GM18520 (cell line): ENCODE data around the gene EHD3.
"Not testable (repeated sequence)": the region's sequence is repeated elsewhere in the genome, so short reads cannot be mapped to it uniquely, and the experiment has no call there.

Experiments used
- ATAC-seq: cut with Tn5 transposase; IDR thresholded peaks from one replicate; pipeline ENCODE4 v1.9.1; 2021; ENCODE audit not compliant: unreplicated experiment

The EHD3 gene

DNA sequence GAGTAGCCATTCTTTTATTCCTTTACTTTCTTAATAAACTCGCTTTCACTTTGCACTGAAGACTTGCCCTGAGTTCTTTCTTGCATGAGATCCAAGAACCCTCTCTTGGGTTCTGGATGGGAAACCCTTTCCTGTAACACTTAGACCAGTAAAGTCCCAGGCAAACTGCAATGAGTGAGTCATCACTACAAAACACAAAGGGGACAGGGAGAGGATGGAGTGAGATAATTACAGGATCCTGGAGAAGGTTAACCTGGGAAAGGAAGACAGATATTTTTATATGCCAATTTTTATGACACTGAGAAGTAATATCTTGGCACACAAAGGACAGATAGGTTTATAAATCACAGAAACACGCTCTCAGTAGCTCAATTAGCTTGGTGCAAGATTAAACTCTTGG, 48.7 kb downstream of the EHD3 start:
- no peak for ATAC-seq

DNA sequence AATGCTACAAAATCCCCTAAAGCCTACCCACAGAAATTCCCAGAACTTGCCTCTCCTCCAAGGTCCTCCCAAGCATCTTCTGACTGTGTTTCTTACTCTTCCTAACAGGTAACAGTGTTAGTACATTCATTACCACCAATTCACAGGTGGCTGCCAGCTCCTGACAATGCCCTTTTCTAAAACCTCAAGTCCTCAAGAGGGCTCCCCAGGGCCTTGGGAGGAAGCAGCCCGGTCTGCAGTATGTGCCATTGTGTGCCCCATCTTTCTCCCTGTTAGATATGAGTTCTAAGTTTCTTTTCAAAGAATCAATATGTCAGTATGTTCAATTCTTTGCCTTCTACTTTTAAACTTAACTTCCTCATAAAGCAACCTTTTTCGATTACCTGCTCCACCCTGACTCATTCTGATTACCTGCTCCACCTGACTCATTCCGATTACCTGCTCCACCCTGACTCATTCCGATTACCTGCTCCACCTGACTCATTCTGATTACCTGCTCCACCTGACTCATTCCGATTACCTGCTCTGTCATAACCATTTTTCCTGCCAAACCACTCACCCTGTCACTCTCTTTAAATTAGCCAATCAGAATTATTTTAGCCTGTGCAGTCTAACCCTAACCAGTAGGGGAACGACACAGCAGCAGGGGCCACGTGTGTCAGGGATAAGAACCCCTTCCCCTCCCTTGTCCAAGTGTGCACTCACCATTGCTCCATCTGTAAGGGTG, 49.4 kb downstream of the EHD3 start:
- not testable (repeated sequence) for ATAC-seq

DNA sequence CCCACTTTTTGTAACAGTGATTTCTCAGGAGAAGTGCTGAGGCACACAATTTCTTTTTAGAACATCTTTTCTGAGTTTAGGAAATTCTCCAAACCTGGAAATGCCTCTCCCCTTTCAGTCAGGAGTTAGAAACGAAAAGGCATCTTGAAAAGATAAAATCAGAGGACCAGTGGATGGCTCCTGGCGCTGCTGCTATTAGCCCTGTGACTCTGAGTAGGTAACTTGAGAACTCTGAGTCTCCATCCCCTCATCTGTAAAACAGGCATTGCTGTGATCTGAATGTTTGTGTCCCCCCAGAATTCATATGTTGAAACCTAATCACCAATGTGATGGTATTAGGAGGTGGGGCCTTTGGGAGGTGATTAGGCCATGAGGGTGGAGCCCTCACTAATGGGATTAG, 50.2 kb downstream of the EHD3 start:
- no peak for ATAC-seq

DNA sequence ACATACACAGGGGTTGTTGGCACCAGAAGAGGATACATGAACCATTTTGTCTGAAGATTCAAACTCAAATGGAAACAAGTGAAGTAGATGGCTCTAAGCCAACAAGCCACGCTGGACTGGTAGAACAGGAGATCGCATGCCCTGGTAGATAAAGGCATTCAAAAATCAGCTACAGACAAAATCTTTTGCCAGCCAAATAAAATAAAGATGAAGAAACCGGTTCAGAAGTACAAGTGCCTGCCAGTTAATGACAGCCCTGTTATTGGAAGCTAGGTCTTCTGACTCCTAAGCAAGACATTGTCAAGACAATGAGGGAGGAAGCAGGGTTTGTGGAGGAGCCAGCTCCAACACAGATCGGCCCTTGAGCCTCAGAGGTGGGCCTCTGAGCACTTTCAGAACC, 52.3 kb downstream of the EHD3 start:
- ATAC-seq: no peak

DNA sequence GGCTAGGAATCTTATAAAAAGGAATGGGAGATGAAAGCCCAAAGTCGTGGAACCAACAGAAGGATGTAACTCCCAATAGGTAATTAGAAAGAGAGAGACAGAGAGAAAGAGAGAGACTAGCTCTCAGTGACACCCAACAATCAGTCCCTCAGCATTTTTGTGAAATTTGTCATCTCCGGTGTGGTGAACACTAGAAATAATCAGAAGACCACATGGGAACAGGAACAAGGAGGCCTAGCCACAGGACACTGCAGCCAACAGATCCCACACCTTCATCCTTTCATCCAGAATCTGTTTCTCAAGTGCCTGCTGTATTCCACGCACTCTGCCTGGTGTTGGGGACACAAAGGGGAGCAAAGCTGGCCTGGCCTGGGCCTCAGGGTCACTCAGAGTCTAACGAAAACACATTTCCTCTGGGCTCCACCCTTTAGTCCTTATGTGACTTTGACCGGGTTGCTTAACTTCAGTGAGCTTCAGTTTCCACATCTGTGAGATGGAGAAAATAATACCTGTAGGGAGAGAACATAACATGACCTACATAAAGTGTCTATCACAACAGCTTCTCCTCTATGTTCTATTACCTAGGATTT, 53.1 kb downstream of the EHD3 start:
- ATAC-seq: no peak

DNA sequence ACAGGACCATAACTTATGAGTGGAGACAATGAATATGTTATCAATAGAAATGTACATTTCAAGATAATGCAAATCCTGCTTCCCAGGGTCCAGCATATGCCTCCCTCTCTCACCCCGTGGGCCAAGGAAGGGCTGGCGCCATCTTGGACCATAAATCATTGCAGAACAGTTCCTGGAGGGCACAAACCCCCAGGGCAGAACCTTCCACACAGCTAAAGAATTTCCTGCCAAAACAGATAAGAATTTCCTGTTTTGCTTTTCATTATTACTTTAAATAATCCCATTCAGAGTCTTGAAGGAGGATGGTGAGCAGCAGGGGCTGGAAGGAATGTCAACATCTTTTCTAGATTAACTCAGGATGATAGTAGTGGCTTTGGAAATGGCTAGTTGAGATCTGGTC, 53.7 kb downstream of the EHD3 start:
- ATAC-seq: no peak

DNA sequence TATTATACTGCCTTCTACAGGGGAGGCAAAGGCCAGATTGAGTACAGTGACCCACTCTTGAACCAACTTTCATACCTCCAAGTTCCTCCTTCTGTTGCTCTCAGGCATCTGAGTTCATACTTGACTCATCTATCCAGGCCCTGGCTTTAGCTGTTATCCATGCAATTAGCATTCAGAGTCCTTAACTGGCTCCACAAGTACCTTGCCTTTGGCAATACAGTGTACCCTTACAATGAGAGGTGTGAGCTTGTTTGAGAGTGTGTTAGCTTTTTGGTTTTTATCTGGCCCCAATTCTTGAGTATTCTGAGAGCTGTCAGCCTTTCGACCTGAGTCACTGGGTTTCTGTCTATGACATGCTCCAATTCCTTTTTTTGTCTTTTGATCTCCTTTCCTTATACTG, 60.2 kb downstream of the EHD3 start:
- no peak for ATAC-seq

DNA sequence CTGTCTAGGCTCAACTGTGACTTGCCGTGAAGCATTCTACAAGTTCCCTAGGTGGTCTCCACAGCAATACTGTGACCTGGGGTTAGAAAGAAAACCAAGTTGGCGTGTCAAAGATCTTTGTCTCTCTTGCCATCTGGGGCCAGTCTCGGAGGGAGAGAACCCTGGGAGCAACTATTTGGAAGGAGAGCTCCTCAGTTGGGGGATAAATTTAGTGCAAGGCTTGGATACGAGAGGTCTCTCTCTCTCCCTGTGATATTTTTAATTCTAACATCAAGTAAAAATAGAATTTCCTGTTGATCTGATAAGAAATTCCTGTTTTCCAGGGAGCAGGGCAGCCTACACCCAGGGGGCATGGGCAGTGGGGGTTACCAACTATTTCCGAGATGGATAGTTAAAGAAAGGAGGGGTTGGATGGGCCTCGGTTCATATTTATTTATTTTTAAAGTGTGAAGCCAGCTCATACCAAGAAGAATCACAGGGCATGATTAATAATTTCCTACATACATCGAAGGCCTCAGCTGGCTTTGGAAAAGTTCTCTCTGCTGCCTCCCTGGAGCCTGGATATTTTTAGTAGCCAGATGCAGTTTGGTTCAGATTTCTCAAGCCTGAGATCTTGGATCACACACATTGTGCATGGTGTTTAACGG, 62.8 kb downstream of the EHD3 start:
- no peak for ATAC-seq

DNA sequence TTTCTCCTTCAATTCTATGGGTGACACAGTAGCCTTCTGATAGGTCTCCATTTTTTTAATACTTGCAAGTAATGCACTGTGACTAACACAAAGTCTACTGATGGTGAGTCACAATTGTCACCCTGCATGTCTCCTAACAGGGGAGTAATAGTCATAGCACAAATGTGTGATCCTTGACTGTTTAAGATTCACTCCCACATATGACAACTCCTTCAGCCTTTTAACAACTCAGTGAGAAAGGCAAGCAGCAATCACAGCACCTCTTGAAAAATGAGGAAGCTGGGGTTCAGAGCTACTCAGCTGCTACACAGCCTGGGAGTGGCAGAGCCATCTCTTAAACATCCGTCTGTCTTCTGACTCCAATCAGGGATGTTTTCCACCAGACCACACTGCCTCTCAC, 63.8 kb downstream of the EHD3 start:
- no peak for ATAC-seq

DNA sequence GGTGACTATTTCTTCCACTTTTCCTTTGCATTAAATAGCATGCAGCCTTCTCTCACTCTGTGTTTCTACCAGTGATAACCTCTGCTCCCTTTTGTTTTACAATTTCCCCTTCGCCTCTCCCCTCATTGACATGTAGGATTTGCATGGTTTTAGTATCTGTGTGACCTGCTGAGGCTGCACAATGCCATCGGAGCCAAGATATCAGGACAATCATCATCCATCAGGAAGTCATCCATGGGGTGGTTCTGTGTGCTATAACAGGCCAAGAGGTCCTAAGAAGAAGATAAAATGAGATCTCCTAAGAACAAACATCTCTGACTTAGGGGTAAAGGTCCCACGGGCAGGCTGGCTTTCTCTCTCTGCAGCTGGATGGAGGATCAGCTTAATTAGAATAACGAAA, 65.6 kb downstream of the EHD3 start:
- ATAC-seq: no peak

DNA sequence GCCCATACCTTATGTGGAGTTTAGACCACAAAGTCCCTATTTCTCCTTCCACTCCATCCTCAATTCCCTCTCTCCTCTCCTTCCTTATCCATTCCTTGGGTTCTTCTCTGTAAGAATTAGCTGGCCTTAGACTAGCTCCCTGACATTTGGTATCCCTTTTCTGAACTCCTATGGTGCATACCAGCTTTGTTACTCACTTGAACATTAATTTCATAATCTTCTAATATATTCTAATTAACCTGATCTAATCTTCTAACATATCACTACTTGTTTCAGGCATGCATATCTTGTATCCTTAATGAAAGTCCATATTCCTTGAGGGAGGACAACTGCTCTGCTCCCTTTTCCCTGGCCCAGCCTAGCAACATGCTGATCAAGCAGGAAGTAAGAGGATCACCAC, 66.4 kb downstream of the EHD3 start:
- ATAC-seq: no peak

DNA sequence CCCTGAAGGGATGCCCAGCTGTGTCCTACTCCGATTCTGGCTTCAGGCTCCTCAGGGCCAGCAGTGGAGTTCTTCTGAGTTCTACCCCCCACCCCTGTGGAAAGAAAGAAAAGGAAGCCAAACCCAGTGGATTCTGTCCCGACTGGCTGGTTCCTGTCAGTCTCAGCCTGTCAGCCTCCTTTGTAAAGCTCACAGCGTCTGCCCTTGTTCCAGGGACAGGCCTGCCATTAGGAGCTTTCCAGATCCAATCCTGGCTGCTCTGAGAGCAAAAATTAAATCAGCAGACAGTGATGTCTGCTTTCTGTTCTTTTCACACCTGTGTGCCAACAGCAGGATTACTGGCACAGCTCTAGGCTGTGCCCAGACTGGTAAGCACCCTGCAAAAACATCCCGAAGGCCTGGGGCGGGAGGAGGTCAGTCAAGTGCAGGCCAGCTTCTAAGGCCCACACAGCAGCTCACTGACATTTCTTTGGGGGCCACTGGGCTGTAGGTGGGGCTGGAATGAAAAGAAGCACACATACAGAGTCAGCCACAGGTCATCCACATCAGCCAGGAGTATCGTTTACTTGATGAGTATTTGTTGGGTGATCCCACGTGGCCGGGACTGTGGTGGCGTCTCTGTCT, 69.1 kb downstream of the EHD3 start:
- ATAC-seq: no peak

DNA sequence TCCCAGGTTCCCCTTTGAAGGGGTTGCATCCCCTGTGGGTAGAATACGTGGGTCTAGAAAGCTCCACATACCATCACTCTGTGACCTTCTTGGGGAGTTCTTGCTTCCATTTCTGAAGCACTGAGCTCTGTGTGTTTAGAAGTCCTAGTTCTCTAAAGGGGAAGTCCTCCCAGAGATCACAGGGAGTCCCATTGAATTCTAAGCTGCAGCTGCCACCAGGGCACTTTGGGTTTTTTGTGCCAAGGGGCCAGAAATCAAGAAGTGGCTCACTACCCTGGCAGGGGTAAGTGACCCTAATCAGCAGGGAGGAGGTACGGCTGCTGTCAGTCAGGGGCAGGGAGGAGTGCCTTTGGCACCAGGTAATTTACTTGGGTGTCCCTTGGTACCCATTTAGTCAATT, 70.9 kb downstream of the EHD3 start:
- ATAC-seq: no peak

DNA sequence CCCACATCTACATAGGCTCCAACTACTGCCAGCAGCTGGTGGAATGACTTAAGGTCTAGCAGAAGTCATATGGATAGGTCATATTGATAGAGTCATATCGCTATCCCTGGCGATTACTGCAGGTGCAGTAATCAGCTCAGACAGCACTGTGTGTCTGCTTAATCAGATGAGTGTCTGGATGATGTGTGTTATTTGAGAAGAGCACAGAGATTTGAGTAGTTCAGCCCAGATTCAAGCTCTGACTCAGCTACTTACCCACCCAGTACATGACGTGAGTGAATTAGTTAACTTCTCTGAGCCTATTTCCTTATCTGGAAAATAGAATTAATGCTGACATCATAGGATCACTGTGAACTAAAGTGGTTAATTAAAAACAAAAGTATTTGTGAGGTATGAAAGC, 78.9 kb downstream of the EHD3 start:
- ATAC-seq: no peak

DNA sequence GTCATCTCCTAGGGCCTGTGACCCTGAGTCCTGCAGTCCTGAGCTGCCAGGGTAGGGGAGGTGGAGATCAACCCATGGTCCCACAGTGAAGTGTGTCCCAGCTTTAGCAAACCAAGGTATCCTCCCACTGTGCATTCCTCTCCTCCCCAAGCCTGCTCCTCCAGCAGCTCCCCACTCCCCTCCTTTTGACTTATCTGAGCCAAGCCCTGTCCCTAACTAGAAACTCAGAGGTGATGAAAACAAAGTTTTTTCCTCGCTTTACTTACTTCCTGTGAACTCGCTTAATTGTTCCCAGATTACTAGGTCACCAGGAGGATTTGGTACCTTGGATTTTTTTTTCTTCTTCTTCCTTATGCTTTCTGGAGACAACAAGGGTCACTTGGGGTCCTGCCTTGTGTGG, 80.8 kb downstream of the EHD3 start:
- ATAC-seq: no peak

DNA sequence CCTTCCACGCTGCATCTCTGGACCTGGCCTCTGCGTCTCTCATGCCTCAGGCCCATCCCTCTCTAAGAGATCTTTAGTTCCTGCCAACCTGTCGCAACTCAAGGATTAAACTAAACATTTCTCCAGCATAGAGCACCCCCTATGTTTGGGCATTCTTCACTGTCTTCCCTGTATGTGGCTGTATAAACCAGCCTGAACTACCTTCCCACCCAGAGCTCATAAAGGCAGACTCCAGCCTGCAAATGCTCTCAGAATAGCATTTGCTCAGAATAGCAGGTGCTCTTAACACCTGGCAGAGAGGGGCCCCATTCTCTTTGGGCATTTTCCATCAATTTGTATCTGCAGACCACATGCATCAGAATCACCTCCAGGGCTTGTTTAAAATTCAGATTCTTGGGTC, 83.4 kb downstream of the EHD3 start:
- ATAC-seq: no peak

DNA sequence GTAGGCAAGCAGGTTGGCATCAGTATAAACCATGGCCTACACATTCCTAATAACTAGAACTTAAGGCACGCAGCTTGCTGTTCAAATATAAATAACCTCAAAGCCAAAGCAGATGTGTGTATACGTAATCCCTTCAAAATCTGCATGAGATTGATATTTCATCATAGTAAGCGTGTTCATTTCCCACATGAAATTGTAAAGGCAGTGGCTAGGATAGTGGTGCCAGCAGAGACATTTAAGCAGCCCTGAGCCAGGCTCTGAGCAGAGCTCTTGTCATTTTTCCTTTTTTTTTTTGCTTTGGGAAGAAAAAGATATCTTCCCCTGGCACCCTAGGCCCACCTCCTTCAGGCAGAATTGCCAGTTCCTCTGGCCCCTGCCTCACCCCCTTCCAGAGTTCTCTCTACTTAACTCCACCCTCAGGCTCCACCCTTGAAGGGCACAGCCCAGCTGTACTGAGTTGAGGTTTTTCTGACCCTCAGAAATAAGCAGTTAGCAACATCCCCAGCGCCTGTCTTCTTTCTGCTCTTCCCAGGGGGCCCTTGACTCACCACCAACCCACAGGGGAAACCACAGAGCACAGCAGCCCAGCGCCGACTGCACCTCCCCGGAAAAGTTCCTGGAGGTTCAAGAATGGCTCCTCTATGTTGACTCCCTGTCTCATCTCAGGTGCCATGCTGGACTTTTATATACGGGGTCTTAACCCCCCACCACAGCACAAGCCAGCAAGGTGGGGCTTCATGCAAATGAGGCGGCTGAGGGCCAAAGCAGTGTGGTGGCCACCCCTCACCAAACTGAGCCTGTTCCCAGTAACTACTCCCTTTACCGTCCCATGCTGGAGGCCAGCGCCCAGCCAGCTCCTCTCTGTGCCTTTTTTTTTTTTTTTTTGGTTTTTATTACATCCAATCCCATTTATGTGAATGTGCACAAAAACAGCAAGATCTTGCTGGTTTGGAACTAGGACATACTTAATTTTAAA, 84.7 kb downstream of the EHD3 start:
- no peak for ATAC-seq
